ENCODE results near the gene AP1S1. TPM values are rescaled to one million over a fixed set of nuclear protein-coding genes. Genes with fewer than 3 reads are reported as not detected.

AP1S1 gene
- total and polyA plus RNA-seq, 9 of the 15 experiments (the other 6 are each of a cell fraction or from before 2014, with no cell fraction given): 4.4 to 149 (median 89.4) TPM

GRCh38 chr7:101159696-101160674 lies 5.7 kb downstream of the AP1S1 start:
- no peaks in the 10 kb centered on the region for H3K9me3 ChIP-seq (replicated peaks; ENCODE audit: control insufficient read depth, insufficient read depth, low read depth, low read length)
- H4K20me1 ChIP-seq (replicated peaks; ENCODE audit: control insufficient read depth, insufficient read depth, low read length): peaks cover 9% of the 10 kb centered on the region
- peaks cover 30 to 58% of the 10 kb centered on the region in 2 experiments for H3K4me1 ChIP-seq (replicated peaks in 1 of 2; ENCODE audit: control insufficient read depth in 2 of 2, insufficient read depth in 2 of 2, low read length in 2 of 2)
- peaks cover 3 to 13% of the 10 kb centered on the region in 2 experiments; a peak in 2 of 5 replicates for H3K27me3 ChIP-seq (ENCODE audit: control insufficient read depth in 2 of 2, insufficient read depth in 2 of 2, low read length in 2 of 2)
- 77% methylated on average over 28 of the region's 31 CpGs for WGBS (ENCODE audit: insufficient coverage, low coverage, missing lambda C conversion rate)
- FAIRE-seq (no peak), ATAC-seq (no peak), DNase-seq (ENCODE audit: extremely low read depth in 1 of 4, low spot score in 3 of 4) (no peak)
- H2AFZ ChIP-seq (ENCODE audit: low read depth, low read length): no peak overlapping the region
- in situ Hi-C loops (cut with MboI) (no loop called here), intact Hi-C loops (cut with micrococcal nuclease) (no loop called here)
- peak overlapping the region in 1 of 2 experiments; percentile 18; a peak in 1 of 4 replicates for H3K9ac ChIP-seq (ENCODE audit: insufficient read depth in 1 of 2, low read depth in 2 of 2, low read length in 2 of 2)
- peaks cover 8% of the 10 kb centered on the region for H3K79me2 ChIP-seq (ENCODE audit: control insufficient read depth, insufficient read depth, low read length)
- no TSS peak for BruUV-seq (replicated peaks)
- H3K4me3 ChIP-seq: no peak overlapping the region
- ChIA-PET CTCF (ENCODE audit: low intra/inter-chr PET ratio) (no interaction called here), POLR2A (interaction anchor here (0.5 to 0.6 kb wide), 2 partner anchors 14 to 334 kb away, joined by 4 read pairs; no protein-coding TSS in a partner anchor)
- H3K9me1 ChIP-seq (ENCODE audit: control insufficient read depth, insufficient read depth, low read length): no peaks in the 10 kb centered on the region
- H3K36me3 ChIP-seq (ENCODE audit: control insufficient read depth, insufficient read depth, low read length): peaks cover 44% of the 10 kb centered on the region; the same call in 2 of the 3 replicates
- H3K4me2 ChIP-seq (ENCODE audit: insufficient read depth, low read length): no peak overlapping the region
- no peak overlapping the region for H3K27ac ChIP-seq (ENCODE audit: extremely low read depth, low read depth, low read length)
- TF ChIP-seq RERE (CRISPR knock-in tag; IDR thresholded peaks at IDR 0.05; ENCODE audit: borderline replicate concordance) (no peak), GTF2E2 (tag; IDR thresholded peaks at IDR 0.05) (no peak), HDAC2 (IDR thresholded peaks at IDR 0.05) (no peak), NCOA4 (IDR thresholded peaks at IDR 0.05; ENCODE audit: partially characterized antibody) (no peak), ZNF134 (CRISPR knock-in tag; conservative IDR thresholded peaks at IDR 0.05) (no peak), ZNF280B (CRISPR knock-in tag; IDR thresholded peaks at IDR 0.05) (no peak), ZC3H11A (IDR thresholded peaks at IDR 0.05; ENCODE audit: low read depth, low read length) (no peak), ZNF282 (CRISPR knock-in tag; IDR thresholded peaks at IDR 0.05) (no peak), SMAD2 (IDR thresholded peaks at IDR 0.05; ENCODE audit: low read depth, low read length) (no peak), HDAC6 (IDR thresholded peaks at IDR 0.05; ENCODE audit: low read depth, low read length) (no peak), ZNF217 (CRISPR knock-in tag; IDR thresholded peaks at IDR 0.05) (no peak), KDM1A (IDR thresholded peaks at IDR 0.05) (no peak), HNRNPLL (IDR thresholded peaks at IDR 0.05; ENCODE audit: low read depth, low read length, poor library complexity, severe bottlenecking) (no peak)
- TF ChIP-seq, protein P1, sequence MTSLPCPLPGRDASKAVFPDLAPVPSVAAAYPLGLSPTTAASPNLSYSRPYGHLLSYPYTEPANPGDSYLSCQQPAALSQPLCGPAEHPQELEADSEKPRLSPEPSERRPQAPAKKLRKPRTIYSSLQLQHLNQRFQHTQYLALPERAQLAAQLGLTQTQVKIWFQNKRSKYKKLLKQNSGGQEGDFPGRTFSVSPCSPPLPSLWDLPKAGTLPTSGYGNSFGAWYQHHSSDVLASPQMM (CRISPR knock-in tag; IDR thresholded peaks at IDR 0.05): no peak
